GM23248 (cell line): ENCODE measurements around the gene MPST. TPM values are rescaled to one million over a fixed set of nuclear protein-coding genes. Genes with fewer than 3 reads are reported as not detected.

Experiments
- DNase-seq: peaks from one replicate; pipeline ENCODE4 v3.0.0-alpha.2; 2015
- H2AFZ ChIP-seq: fragments of 200-600 bp; sonication (generic); 2 replicates; pipeline ENCODE4 v1.6.1; 2016; ENCODE audit warnings: antibody characterized with exemption
- H3F3A ChIP-seq: fragments of 200-600 bp; sonication (generic); 2 replicates; pipeline ENCODE4 v1.6.1; 2016; ENCODE audit warnings: mild to moderate bottlenecking, antibody characterized with exemption, mixed run types; ENCODE audit not compliant: insufficient read depth
- H3K27ac ChIP-seq: fragments of 200-600 bp; sonication (generic); 2 replicates; pipeline ENCODE4 v1.5.1; 2016; ENCODE audit warnings: mild to moderate bottlenecking
- H3K27me3 ChIP-seq: fragments of 200-600 bp; sonication (generic); replicated peaks from 2 replicates; pipeline ENCODE4 v1.6.1; 2016; ENCODE audit warnings: mild to moderate bottlenecking; ENCODE audit not compliant: insufficient read depth
- H3K36me3 ChIP-seq: fragments of 200-600 bp; sonication (generic); 2 replicates; pipeline ENCODE4 v1.6.1; 2016; ENCODE audit warnings: low read depth, mild to moderate bottlenecking
- H3K4me1 ChIP-seq: fragments of 200-600 bp; sonication (generic); 2 replicates; pipeline ENCODE4 v1.6.1; 2016; ENCODE audit warnings: mild to moderate bottlenecking; ENCODE audit not compliant: insufficient read depth
- H3K4me2 ChIP-seq: fragments of 200-600 bp; sonication (generic); one replicate; pipeline ENCODE4 v1.6.1; 2016; ENCODE audit warnings: mild to moderate bottlenecking; ENCODE audit not compliant: unreplicated experiment
- H3K4me3 ChIP-seq: fragments of 200-600 bp; sonication (generic); 2 replicates; pipeline ENCODE4 v1.5.1; 2016; ENCODE audit warnings: mild to moderate bottlenecking
- H3K79me2 ChIP-seq: fragments of 200-600 bp; sonication (generic); 2 replicates; pipeline ENCODE4 v1.6.1; 2016; ENCODE audit warnings: mild to moderate bottlenecking; ENCODE audit not compliant: insufficient read depth
- H3K9ac ChIP-seq: fragments of 200-600 bp; sonication (generic); 2 replicates; pipeline ENCODE4 v1.6.1; 2016; ENCODE audit warnings: mild to moderate bottlenecking
- H3K9me2 ChIP-seq: fragments of 200-600 bp; sonication (generic); 2 replicates; pipeline ENCODE4 v1.6.1; 2016; ENCODE audit warnings: mixed run types, mild to moderate bottlenecking, moderate library complexity; ENCODE audit not compliant: insufficient read depth
- H3K9me3 ChIP-seq: fragments of 200-600 bp; sonication (generic); one replicate; pipeline ENCODE4 v1.6.1; 2017; ENCODE audit warnings: low read depth
- H4K20me1 ChIP-seq: fragments of 200-600 bp; sonication (generic); 2 replicates; pipeline ENCODE4 v1.6.0; 2016; ENCODE audit not compliant: insufficient read depth
- EZH2 ChIP-seq: fragments of 200-600 bp; sonication (generic); IDR thresholded peaks from 2 replicates; pipeline ENCODE4 v1.6.1; 2018; ENCODE audit warnings: antibody characterized with exemption, mild to moderate bottlenecking; ENCODE audit not compliant: insufficient read depth, poor library complexity, severe bottlenecking
- EZH2phosphoT487 ChIP-seq: fragments of 200-600 bp; sonication (generic); IDR thresholded peaks from 2 replicates; pipeline ENCODE4 v1.6.1; 2018; ENCODE audit warnings: antibody characterized with exemption, moderate library complexity, mild to moderate bottlenecking, low read depth; ENCODE audit not compliant: insufficient read depth
- WGBS, 2 experiments: methylation state at CpG; one replicate each; pipeline ENCODE4 v1.1.6; 2015 to 2017; ENCODE audit warnings: low lambda C conversion rate in 2 of 2, low coverage in 1 of 2; ENCODE audit errors: missing lambda C conversion rate in 2 of 2; 5-methylcytosine and 5-hydroxymethylcytosine counted together
- in situ Hi-C: fragments of 300-500 bp; cut with MboI; formaldehyde crosslinking; loops from 2 replicates; pipeline ENCODE4 v1.15.0; 2020
- polyA plus RNA-seq: library from polyadenylated mRNA; unstranded; fragments of >200 nt; fragmentation: Nextera tagmentation; extraction: Ambion mirVana; gene quantifications from 2 replicates; pipeline ENCODE4 v1.2.1, GENCODE V29; 2016
- total RNA-seq: library from RNA; depleted of rRNA; stranded (reverse); fragments of >200 nt; shearing (Covaris generic); gene quantifications from 2 replicates; pipeline ENCODE4 v1.2.3, GENCODE V29; 2014

The MPST gene
- total and polyA plus RNA-seq, 2 experiments from 2014 or later, result 48.5 to 72.0 TPM

DNA sequence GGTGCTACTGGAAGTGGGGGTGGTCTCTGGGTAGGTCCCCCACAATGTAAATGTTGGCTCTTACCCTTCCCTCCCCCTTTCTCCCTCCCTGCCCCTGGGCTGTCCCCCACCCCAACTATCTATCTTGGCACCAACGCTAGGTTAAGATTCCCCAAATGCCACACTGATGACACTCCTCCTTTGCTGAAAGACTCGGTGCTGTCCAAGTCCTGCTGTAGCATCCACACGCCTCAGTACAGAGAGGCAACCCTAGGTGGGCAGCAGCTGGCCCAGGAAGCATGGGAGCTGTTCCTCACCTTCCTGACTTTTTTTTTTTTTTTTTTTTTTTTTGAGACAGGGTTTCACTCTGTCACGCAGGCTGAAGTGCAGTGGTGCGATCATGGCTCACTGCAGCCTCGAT is 28.6 kb downstream of the MPST start:
- H3K9me3 ChIP-seq, result no peaks in the 10 kb centered on the region
- WGBS, 2 experiments, result 71% methylated on average over 6 of the region's 6 CpGs
- no peak overlapping the region for H2AFZ ChIP-seq
- H3F3A ChIP-seq, result peaks cover 6% of the 10 kb centered on the region; the same call in 1 of the 2 replicates
- TF ChIP-seq EZH2 (no peak), EZH2phosphoT487 (no peak)
- H3K36me3 ChIP-seq, result no peaks in the 10 kb centered on the region
- H3K4me1 ChIP-seq, result peaks cover 14% of the 10 kb centered on the region
- no peaks in the 10 kb centered on the region for H4K20me1 ChIP-seq
- H3K27me3 ChIP-seq, result no peaks in the 10 kb centered on the region
- in situ Hi-C loops, result no loop called here
- no peak overlapping the region for H3K27ac ChIP-seq
- DNase-seq, result peak; percentile 50
- H3K9me2 ChIP-seq, result no peaks in the 10 kb centered on the region
- H3K9ac ChIP-seq, result no peak overlapping the region
- H3K79me2 ChIP-seq, result no peaks in the 10 kb centered on the region
- no peak overlapping the region for H3K4me2 ChIP-seq
- no peak overlapping the region for H3K4me3 ChIP-seq

DNA sequence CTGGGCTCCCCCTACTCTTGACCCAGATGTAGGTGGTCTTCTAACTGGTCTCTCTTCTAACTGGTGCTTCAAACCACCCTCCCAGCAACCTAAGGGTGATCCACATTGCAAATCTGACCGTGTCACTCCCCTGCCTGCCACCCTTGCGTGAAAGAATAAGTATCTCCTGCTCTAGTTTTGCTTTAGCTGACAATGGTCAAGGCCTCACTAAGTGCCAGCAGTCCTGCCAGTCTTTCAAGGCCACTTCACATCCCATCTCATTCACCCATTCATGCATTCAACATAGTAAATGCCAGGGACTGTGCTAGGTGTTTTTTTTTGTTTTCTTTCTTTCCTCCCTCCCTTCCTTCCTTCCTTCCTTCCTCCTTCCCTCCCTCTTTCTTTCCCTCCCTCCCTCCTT is 29.7 kb downstream of the MPST start:
- no peaks in the 10 kb centered on the region for H3K36me3 ChIP-seq
- no peaks in the 10 kb centered on the region for H3K79me2 ChIP-seq
- H3K4me3 ChIP-seq, result no peak overlapping the region
- H3K9ac ChIP-seq, result no peak overlapping the region
- H3K9me2 ChIP-seq, result no peaks in the 10 kb centered on the region
- H3K27ac ChIP-seq, result no peak overlapping the region
- no peaks in the 10 kb centered on the region for H3K9me3 ChIP-seq
- TF ChIP-seq EZH2phosphoT487 (no peak), EZH2 (no peak)
- peaks cover 7% of the 10 kb centered on the region; the same call in 1 of the 2 replicates for H3F3A ChIP-seq
- no peak overlapping the region for H2AFZ ChIP-seq
- no peak for DNase-seq
- H3K4me2 ChIP-seq, result no peak overlapping the region
- 89 to 90% methylated on average over 2 of the region's 2 CpGs for WGBS, 2 experiments
- H4K20me1 ChIP-seq, result no peaks in the 10 kb centered on the region
- no peaks in the 10 kb centered on the region for H3K27me3 ChIP-seq
- in situ Hi-C loops, result no loop called here
- H3K4me1 ChIP-seq, result peaks cover 22% of the 10 kb centered on the region

- peaks cover 22% of the 10 kb centered on the region for H3K4me1 ChIP-seq
- H3K27me3 ChIP-seq, result no peaks in the 10 kb centered on the region
- no peak overlapping the region for H3K27ac ChIP-seq
- in situ Hi-C loops, result no loop called here
- no peaks in the 10 kb centered on the region for H3K9me3 ChIP-seq
- no peak overlapping the region for H3K4me3 ChIP-seq
- no peaks in the 10 kb centered on the region for H4K20me1 ChIP-seq
- H3K9ac ChIP-seq, result no peak overlapping the region
- H3K79me2 ChIP-seq, result no peaks in the 10 kb centered on the region
- H3K4me2 ChIP-seq, result no peak overlapping the region
- no peaks in the 10 kb centered on the region; the same call in 1 of the 2 replicates for H3K36me3 ChIP-seq
- H3F3A ChIP-seq, result peaks cover 7% of the 10 kb centered on the region; the same call in 1 of the 2 replicates
- no peak overlapping the region for H2AFZ ChIP-seq
- 64 to 71% methylated on average over 6 of the region's 6 CpGs for WGBS, 2 experiments
- H3K9me2 ChIP-seq, result no peaks in the 10 kb centered on the region
- TF ChIP-seq EZH2phosphoT487, result no peak
- no peak for TF ChIP-seq EZH2
- DNase-seq, result no peak
Measured at GRCh38 chr22:37050913-37051312, 31.4 kb downstream of the MPST start.

- Histone ChIP-seq H3K27ac (no peak within 1 kb of the TSS), H3K9me2 (no peaks in the 10 kb centered on the region), H3K79me2 (no peaks in the 10 kb centered on the region), H3K4me1 (peaks cover 17% of the 10 kb centered on the region), H3K9me3 (no peaks in the 10 kb centered on the region), H3K9ac (peak within 1 kb of the TSS; percentile 78), H3F3A (peaks cover 7% of the 10 kb centered on the region; the same call in 1 of the 2 replicates), H3K4me3 (peak within 1 kb of the TSS; percentile 75), H4K20me1 (no peaks in the 10 kb centered on the region), H3K36me3 (peaks cover 2% of the 10 kb centered on the region; the same call in 1 of the 2 replicates), H3K4me2 (peak within 1 kb of the TSS; percentile 75), H2AFZ (peak within 1 kb of the TSS; percentile 79), H3K27me3 (no peaks in the 10 kb centered on the region)
- in situ Hi-C loops, result no loop called here
- DNase-seq, result peak; percentile 94
- 1 to 6% methylated on average over 25 to 62 of the region's 89 CpGs for WGBS, 2 experiments
- TF ChIP-seq EZH2, result no peak
- no peak for TF ChIP-seq EZH2phosphoT487
Measured at GRCh38 chr22:37051391-37052385, 32.1 kb downstream of the MPST start, which contains the start of gene KCTD17. Gene KCTD17 (plus strand): TSS chr22:37051742. CDS start chr22:37051761, 19 bp downstream.
